ENCODE data around the gene TEC.
A peak's percentile ranks its signal among the peaks of the same experiment; 100 is the strongest.

The TEC gene

GRCh38 chr4:48137846-48138245 is 131.8 kb downstream of the TEC start:
- DNase-seq (ENCODE audit: low read depth, low spot score), result no peak
- TF ChIP-seq CTCF (IDR thresholded peaks at IDR 0.05; ENCODE audit: low read depth, low read length), result no peak
- no peak overlapping the region for H3K4me3 ChIP-seq (ENCODE audit: low read depth, low read length)
- in situ Hi-C loops (cut with HindIII; ENCODE audit: low sequenced_read_pairs), result no loop called here

GRCh38 chr4:48134081-48134480 is 135.6 kb downstream of the TEC start, which contains the start of gene TXK:
TSS of gene TXK (minus strand) at chr4:48134250. CDS start at chr4:48134170, 80 bp downstream.
- DNase-seq (ENCODE audit: low read depth, low spot score), result no peak
- no peak for TF ChIP-seq CTCF (IDR thresholded peaks at IDR 0.05; ENCODE audit: low read depth, low read length)
- in situ Hi-C loops (cut with HindIII; ENCODE audit: low sequenced_read_pairs), result no loop called here
- no peak within 1 kb of the TSS for H3K4me3 ChIP-seq (ENCODE audit: low read depth, low read length)

GRCh38 chr4:48133669-48134068 is 136.0 kb downstream of the TEC start:
- in situ Hi-C loops (cut with HindIII; ENCODE audit: low sequenced_read_pairs), result no loop called here
- DNase-seq (ENCODE audit: low read depth, low spot score), result peak; percentile 53
- no peak overlapping the region for H3K4me3 ChIP-seq (ENCODE audit: low read depth, low read length)
- no peak for TF ChIP-seq CTCF (IDR thresholded peaks at IDR 0.05; ENCODE audit: low read depth, low read length)

- no peak overlapping the region for H3K4me3 ChIP-seq (ENCODE audit: low read depth, low read length)
- no peak for TF ChIP-seq CTCF (IDR thresholded peaks at IDR 0.05; ENCODE audit: low read depth, low read length)
- in situ Hi-C loops (cut with HindIII; ENCODE audit: low sequenced_read_pairs), result no loop called here
- DNase-seq (ENCODE audit: low read depth, low spot score), result no peak
These were observed 137.9 kb downstream of the TEC start for GRCh38 chr4:48131736-48132135.

DNA sequence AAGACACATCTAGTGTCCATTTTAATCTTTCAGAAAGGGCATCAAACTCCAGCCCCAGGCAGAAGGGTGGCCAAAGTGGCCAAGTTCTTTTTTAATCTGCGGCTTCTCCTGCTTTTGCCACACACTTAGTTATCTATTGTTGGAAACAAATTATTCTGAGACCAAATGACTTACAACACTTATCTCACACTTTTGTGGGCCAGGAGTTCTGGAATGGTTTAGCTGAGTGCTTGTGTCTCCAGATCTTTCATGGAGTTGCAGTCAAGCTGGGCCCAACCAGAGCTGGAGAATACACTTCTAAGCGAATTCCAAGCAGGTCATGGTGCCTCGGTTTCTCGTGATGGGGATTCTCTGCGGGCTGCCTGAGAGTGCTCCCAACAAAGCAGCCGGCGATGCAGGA is 139.5 kb downstream of the TEC start:
- no peak overlapping the region for H3K4me3 ChIP-seq (ENCODE audit: low read depth, low read length)
- in situ Hi-C loops (cut with HindIII; ENCODE audit: low sequenced_read_pairs), result no loop called here
- no peak for DNase-seq (ENCODE audit: low read depth, low spot score)
- TF ChIP-seq CTCF (IDR thresholded peaks at IDR 0.05; ENCODE audit: low read depth, low read length), result no peak

DNA sequence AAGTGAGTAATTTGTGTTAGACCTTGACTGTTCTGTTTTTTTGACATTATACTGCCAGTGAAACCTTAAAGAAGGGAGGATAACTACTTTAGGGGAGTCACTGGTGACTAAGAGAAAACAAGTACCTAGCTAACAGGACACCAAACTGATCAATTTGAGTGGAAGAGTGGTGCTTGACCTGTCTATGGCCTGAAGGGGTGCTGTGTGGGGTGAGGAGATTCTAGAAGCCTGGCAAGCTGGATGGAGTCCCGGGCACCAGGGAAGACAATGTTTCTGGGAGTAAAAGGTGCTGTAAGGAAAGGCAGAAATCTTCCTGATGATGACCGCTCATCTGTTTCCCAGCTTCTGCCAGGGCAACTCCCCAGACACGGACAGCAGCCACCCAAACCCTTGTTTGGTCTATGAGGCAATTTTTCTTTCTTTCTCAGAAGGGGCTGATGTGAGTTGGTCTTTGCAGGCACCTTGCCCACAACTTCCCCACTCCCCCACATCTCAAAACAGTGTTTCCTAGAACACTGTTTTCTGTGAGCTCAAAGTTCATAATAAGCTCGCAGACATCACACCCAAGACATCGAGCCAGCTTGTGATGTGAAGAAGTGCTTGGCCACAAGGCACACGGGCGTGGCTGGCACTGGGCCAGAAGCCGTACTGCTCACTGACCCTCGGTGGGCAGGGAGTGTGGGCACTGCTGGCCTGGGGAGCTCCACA is 140.2 kb downstream of the TEC start:
- TF ChIP-seq CTCF (IDR thresholded peaks at IDR 0.05; ENCODE audit: low read depth, low read length), result no peak
- no peak for DNase-seq (ENCODE audit: low read depth, low spot score)
- in situ Hi-C loops (cut with HindIII; ENCODE audit: low sequenced_read_pairs), result no loop called here
- H3K4me3 ChIP-seq (ENCODE audit: low read depth, low read length), result no peak overlapping the region
